GM10266 (cell line): Measurements from ENCODE around the gene TRAPPC12.
A peak's percentile ranks its signal among the peaks of the same experiment; 100 is the strongest.

Experiments
- DNase-seq: peaks from one replicate; pipeline ENCODE4 v3.0.0; 2012; ENCODE audit errors: extremely low spot score
- CTCF ChIP-seq: IDR thresholded peaks from 2 replicates; pipeline ENCODE4 v1.5.1; 2012; ENCODE audit warnings: mild to moderate bottlenecking, low read depth; ENCODE audit not compliant: control insufficient read depth, insufficient read depth; ENCODE audit errors: missing control alignments

The TRAPPC12 gene

GRCh38 chr2:3519255-3520205 lies 140.0 kb downstream of the TRAPPC12 start, which contains the start of gene ADI1:
Gene ADI1 (minus strand): TSS chr2:3519531. CDS start chr2:3519487, 44 bp downstream.
- TF ChIP-seq CTCF: no peak
- DNase-seq: peak; percentile 87

- no peak for TF ChIP-seq CTCF
- no peak for DNase-seq
These were observed 141.1 kb downstream of the TRAPPC12 start for GRCh38 chr2:3520591-3520990.

GRCh38 chr2:3522961-3523421 lies 143.5 kb downstream of the TRAPPC12 start:
- TF ChIP-seq CTCF: no peak
- no peak for DNase-seq

- no peak for DNase-seq
These were observed 144.1 kb downstream of the TRAPPC12 start for GRCh38 chr2:3523551-3524041.

GRCh38 chr2:3526871-3527270 lies 147.4 kb downstream of the TRAPPC12 start:
- no peak for DNase-seq
- TF ChIP-seq CTCF: no peak

More at GRCh38 chr2:3523551-3524041, 144.1 kb downstream of the TRAPPC12 start:
- no peak for TF ChIP-seq CTCF

GRCh38 chr2:3527886-3528785 lies 148.6 kb downstream of the TRAPPC12 start:
- no peak for TF ChIP-seq CTCF

More at GRCh38 chr2:3527886-3528785, 148.6 kb downstream of the TRAPPC12 start:
- DNase-seq: no peak
